Measurements from ENCODE around the gene VGLL4. TPM values are rescaled to one million over a fixed set of nuclear protein-coding genes. Genes with fewer than 3 reads are reported as not detected.

Gene VGLL4
- total and polyA plus RNA-seq, 5 donors: 40.9 to 66.9 (median 53.2) TPM

- Histone ChIP-seq H3K27ac (ENCODE audit: low read length) (no peak overlapping the region), H3K9me3 (ENCODE audit: control insufficient read depth, low read length) (no peaks in the 10 kb centered on the region), H3K4me3 (ENCODE audit: low read length) (no peak overlapping the region), H3K27me3 (ENCODE audit: control insufficient read depth, insufficient read depth) (no peaks in the 10 kb centered on the region), H3K4me1 (ENCODE audit: control insufficient read depth, insufficient read depth, low read length) (peaks cover 43% of the 10 kb centered on the region)
- ATAC-seq: no peak
- DNase-seq: peak in 1 of 3 donors; percentile 59
- 82% methylated on average over 19 of the region's 19 CpGs for WGBS
- intact Hi-C loops (cut with DNase I): loop anchor here in 2 of 4 donors (5.0 kb wide), 1 partner anchor 78 kb away; the partner anchor contains the start of gene VGLL4 (in 2 of the 2)
Observed at GRCh38 chr3:11564577-11565001, 79.1 kb downstream of the VGLL4 start.

GRCh38 chr3:11563865-11564185 lies 79.9 kb downstream of the VGLL4 start:
- ATAC-seq: no peak
- H3K27me3 ChIP-seq (ENCODE audit: control insufficient read depth, insufficient read depth): no peaks in the 10 kb centered on the region
- H3K4me3 ChIP-seq (ENCODE audit: low read length): no peak overlapping the region
- H3K9me3 ChIP-seq (ENCODE audit: control insufficient read depth, low read length): no peaks in the 10 kb centered on the region
- intact Hi-C loops (cut with DNase I): loop anchor here in 2 of 4 donors (5.0 kb wide), 1 partner anchor 78 kb away; the partner anchor contains the start of gene VGLL4 (in 2 of the 2)
- H3K27ac ChIP-seq (ENCODE audit: low read length): no peak overlapping the region
- peaks cover 40% of the 10 kb centered on the region for H3K4me1 ChIP-seq (ENCODE audit: control insufficient read depth, insufficient read depth, low read length)
- DNase-seq: no peak
- WGBS: 85% methylated on average over 7 of the region's 7 CpGs

DNA sequence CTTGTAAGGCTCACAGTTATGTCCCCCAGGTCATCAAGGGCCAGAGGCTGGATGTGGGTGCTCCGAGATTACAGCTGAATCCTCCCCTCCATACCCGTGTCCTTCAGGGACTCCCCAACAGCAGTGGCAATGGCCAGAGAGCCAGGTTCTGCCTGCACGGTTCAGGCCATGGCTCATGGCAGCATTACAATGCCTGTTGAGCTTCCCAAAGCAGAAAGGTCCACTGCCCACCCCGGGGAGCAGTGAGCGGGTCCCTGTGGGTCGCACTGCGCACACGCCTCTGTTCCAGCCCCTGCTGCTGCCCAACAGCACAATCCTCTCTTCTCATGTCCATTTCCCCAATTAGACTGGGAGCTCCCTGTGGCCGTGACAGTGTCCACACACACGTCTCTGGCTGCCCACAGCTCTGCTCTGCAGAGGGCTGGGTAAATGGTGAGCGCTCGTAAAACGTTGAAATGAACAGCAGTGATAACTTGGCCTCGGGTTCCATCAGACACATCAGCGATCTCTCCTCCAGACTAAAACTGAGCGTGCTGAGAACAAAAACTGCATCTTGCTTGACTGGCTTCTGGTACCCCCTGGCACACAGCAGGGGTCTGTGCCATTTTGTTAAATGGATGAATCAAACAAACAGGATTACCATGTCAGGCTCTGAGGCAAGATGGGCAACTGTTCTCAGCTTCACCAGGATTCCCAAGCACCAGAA lies 80.4 kb downstream of the VGLL4 start:
- no peak overlapping the region for H3K4me3 ChIP-seq (ENCODE audit: low read length)
- 91% methylated on average over 16 of the region's 16 CpGs for WGBS
- H3K27me3 ChIP-seq (ENCODE audit: control insufficient read depth, insufficient read depth): no peaks in the 10 kb centered on the region
- intact Hi-C loops (cut with DNase I): loop anchor here in 2 of 4 donors (5.0 kb wide), 1 partner anchor 79 kb away; the partner anchor contains the start of gene VGLL4 (in 2 of the 2)
- H3K9me3 ChIP-seq (ENCODE audit: control insufficient read depth, low read length): no peaks in the 10 kb centered on the region
- DNase-seq (peak in 1 of 3 donors; percentile 31), ATAC-seq (no peak)
- H3K4me1 ChIP-seq (ENCODE audit: control insufficient read depth, insufficient read depth, low read length): peaks cover 37% of the 10 kb centered on the region
- no peak overlapping the region for H3K27ac ChIP-seq (ENCODE audit: low read length)

DNA sequence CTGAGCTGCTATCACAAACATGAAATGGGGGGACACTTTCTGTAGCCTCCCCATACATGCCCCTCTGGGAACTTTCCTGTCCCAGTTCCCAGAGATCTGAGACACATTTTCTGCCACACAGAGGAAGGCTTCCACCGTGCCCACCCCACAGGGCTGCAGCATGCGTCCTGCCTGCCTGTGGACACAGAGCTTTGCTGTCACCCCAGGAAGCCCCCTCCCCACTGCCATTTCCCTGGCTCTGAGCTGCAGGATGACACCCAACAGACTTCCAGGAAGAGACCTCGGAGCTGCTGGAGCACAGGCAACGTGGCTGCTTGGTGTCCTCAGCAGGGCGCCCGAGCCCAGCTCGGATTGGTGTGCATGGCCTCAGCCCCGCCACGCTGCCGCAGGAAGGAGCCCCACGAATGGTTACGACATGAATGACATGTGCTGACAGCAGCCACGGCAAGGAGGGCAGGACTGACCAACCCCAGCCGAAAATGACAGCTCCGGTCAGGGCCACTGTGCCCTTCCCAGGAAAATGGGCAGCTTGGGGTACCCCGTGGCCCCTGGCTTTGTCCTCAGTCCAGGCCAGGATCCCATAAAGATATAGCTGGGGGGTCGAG lies 81.3 kb downstream of the VGLL4 start:
- DNase-seq (peak in 1 of 3 donors; percentile 40), ATAC-seq (no peak)
- no peaks in the 10 kb centered on the region for H3K9me3 ChIP-seq (ENCODE audit: control insufficient read depth, low read length)
- intact Hi-C loops (cut with DNase I): loop anchor here in 2 of 4 donors (5.0 kb wide), 1 partner anchor 80 kb away; the partner anchor contains the start of gene VGLL4 (in 2 of the 2)
- 76% methylated on average over 17 of the region's 17 CpGs for WGBS
- peak overlapping the region; percentile 23 for H3K27ac ChIP-seq (ENCODE audit: low read length)
- H3K4me3 ChIP-seq (ENCODE audit: low read length): no peak overlapping the region
- no peaks in the 10 kb centered on the region for H3K27me3 ChIP-seq (ENCODE audit: control insufficient read depth, insufficient read depth)
- H3K4me1 ChIP-seq (ENCODE audit: control insufficient read depth, insufficient read depth, low read length): peaks cover 33% of the 10 kb centered on the region

GRCh38 chr3:11560746-11561145 lies 83.0 kb downstream of the VGLL4 start:
- 68% methylated on average over 12 of the region's 12 CpGs for WGBS
- Histone ChIP-seq H3K27ac (ENCODE audit: low read length) (peak overlapping the region; percentile 51), H3K4me3 (ENCODE audit: low read length) (no peak overlapping the region), H3K4me1 (ENCODE audit: control insufficient read depth, insufficient read depth, low read length) (peaks cover 35% of the 10 kb centered on the region), H3K9me3 (ENCODE audit: control insufficient read depth, low read length) (no peaks in the 10 kb centered on the region), H3K27me3 (ENCODE audit: control insufficient read depth, insufficient read depth) (no peaks in the 10 kb centered on the region)
- intact Hi-C loops (cut with DNase I): loop anchor here in 2 of 4 donors (5.0 kb wide), 1 partner anchor 82 kb away; the partner anchor contains the start of gene VGLL4 (in 2 of the 2)
- peak in 2 of 3 donors; percentile 38 to 56 for DNase-seq
- ATAC-seq: peak in 1 of 2 donors; percentile 5

DNA sequence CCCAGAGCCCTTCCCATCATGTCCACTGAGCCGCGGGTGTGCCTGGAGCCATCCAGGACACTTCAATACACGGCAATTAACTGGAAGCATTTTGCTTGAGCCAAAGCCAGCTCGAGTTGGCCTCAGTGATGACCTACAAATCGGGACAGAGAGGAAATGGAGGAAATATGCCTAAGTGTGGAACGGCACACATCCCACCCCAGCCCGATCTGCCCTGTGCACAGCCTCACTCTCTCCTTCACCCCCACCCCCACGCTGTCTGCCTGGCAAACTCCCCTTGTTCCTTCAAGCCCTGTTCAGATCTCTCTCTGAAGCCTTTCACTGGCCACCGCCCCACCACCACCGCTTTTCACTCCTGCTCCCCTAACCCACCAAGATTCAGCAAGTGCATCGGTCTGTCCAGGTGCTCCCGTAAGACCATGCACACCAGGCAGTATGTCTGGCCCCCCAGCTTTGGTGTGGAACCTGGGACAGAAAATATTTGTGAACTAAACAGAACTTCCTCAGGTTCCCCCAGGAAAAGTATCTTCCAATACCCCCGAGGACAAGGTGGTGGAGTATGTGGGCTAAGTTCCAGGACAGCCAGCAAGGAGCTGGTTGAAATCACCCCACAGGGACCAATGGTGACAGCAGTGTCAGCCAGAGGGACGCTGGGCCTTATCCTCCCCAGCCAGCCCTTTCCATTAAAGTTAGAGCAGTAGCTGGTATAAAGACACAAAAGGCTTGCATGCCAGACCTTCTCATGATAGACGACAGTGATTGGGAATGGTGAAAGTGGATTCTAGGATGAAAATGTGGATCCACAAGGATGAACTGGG lies 83.7 kb downstream of the VGLL4 start:
- intact Hi-C loops (cut with DNase I): loop anchor here in 2 of 4 donors (5.0 kb wide), 1 partner anchor 82 kb away; the partner anchor contains the start of gene VGLL4 (in 2 of the 2)
- Histone ChIP-seq H3K9me3 (ENCODE audit: control insufficient read depth, low read length) (no peaks in the 10 kb centered on the region), H3K27me3 (ENCODE audit: control insufficient read depth, insufficient read depth) (no peaks in the 10 kb centered on the region), H3K4me1 (ENCODE audit: control insufficient read depth, insufficient read depth, low read length) (peaks cover 35% of the 10 kb centered on the region), H3K27ac (ENCODE audit: low read length) (peak overlapping the region; percentile 51), H3K4me3 (ENCODE audit: low read length) (no peak overlapping the region)
- 37% methylated on average over 15 of the region's 15 CpGs for WGBS
- DNase-seq (peak in 2 of 3 donors; percentile 73 to 74), ATAC-seq (peak; percentile 16 to 31)

- peaks cover 34% of the 10 kb centered on the region for H3K4me1 ChIP-seq (ENCODE audit: control insufficient read depth, insufficient read depth, low read length)
- ATAC-seq (peak; percentile 6 to 20), DNase-seq (peak in 1 of 3 donors; percentile 68)
- WGBS: 79% methylated on average over 37 of the region's 37 CpGs
- intact Hi-C loops (cut with DNase I): no loop called here
- peak overlapping the region; percentile 10 for H3K27ac ChIP-seq (ENCODE audit: low read length)
- no peaks in the 10 kb centered on the region for H3K9me3 ChIP-seq (ENCODE audit: control insufficient read depth, low read length)
- H3K27me3 ChIP-seq (ENCODE audit: control insufficient read depth, insufficient read depth): no peaks in the 10 kb centered on the region
- no peak overlapping the region for H3K4me3 ChIP-seq (ENCODE audit: low read length)
Observed at GRCh38 chr3:11558918-11559815, 84.5 kb downstream of the VGLL4 start.

DNA sequence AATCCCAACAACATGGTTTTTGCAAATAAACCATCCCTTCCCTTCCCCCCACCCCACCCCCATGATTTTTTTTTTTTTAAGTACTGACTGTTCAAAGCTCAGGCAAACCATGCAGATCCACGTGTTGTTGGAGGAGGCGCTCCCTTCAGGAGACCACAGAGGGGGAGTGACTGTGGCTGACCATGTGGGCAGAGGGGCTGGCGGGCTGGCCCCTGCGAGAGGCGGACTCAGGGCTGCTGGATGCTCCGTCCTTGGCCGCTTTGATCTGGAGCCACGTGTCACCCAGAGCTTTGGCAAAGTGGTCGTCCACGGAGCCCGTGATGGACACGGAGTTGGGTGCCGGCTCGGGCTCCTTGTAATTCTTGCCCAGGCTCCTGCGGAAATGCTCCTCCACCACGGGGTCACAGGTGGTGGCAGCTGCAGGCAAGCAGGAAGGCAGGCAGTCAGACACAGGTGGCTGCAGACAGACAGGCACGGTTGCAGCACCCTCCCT lies 85.3 kb downstream of the VGLL4 start:
- Histone ChIP-seq H3K27me3 (ENCODE audit: control insufficient read depth, insufficient read depth) (no peaks in the 10 kb centered on the region), H3K27ac (ENCODE audit: low read length) (no peak overlapping the region), H3K9me3 (ENCODE audit: control insufficient read depth, low read length) (no peaks in the 10 kb centered on the region), H3K4me3 (ENCODE audit: low read length) (no peak overlapping the region), H3K4me1 (ENCODE audit: control insufficient read depth, insufficient read depth, low read length) (peaks cover 40% of the 10 kb centered on the region)
- 73% methylated on average over 17 of the region's 17 CpGs for WGBS
- intact Hi-C loops (cut with DNase I): no loop called here
- no peak for ATAC-seq
- peak in 1 of 3 donors; percentile 66 for DNase-seq

DNA sequence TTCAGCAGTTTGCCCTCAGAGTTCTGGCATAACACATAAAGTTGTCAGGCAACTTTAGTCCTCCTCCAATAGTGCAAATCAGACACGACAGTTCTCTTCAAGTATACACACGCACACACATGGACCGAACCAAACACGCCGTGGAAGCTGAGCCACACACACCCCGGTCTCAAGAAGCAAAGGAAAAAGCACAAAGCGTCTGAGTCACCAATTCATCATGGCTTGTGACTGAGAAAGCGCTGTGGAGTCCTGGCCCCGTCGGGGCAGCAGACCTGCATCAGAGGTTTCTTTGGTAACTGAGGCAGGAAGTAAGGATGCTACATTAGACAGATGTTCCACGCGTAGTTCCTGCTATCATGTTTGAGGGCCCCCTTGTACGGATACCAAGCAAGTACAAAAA lies 85.7 kb downstream of the VGLL4 start:
- H3K27ac ChIP-seq (ENCODE audit: low read length): no peak overlapping the region
- H3K27me3 ChIP-seq (ENCODE audit: control insufficient read depth, insufficient read depth): no peaks in the 10 kb centered on the region
- intact Hi-C loops (cut with DNase I): no loop called here
- no peaks in the 10 kb centered on the region for H3K9me3 ChIP-seq (ENCODE audit: control insufficient read depth, low read length)
- WGBS: 64% methylated on average over 13 of the region's 13 CpGs
- peaks cover 44% of the 10 kb centered on the region for H3K4me1 ChIP-seq (ENCODE audit: control insufficient read depth, insufficient read depth, low read length)
- no peak overlapping the region for H3K4me3 ChIP-seq (ENCODE audit: low read length)
- ATAC-seq (no peak), DNase-seq (peak in 1 of 3 donors; percentile 48)
